A204.1 (cell line): ENCODE data around the gene POTEF.
"Not testable (repeated sequence)": the region's sequence is repeated elsewhere in the genome, so short reads cannot be mapped to it uniquely, and the experiment has no call there.

Experiments
- FAIRE-seq: peaks from 2 replicates; lab custom pipeline; 2012; peaks lifted over from hg19 to GRCh38; lab: Jason Lieb, UNC

POTEF gene

DNA sequence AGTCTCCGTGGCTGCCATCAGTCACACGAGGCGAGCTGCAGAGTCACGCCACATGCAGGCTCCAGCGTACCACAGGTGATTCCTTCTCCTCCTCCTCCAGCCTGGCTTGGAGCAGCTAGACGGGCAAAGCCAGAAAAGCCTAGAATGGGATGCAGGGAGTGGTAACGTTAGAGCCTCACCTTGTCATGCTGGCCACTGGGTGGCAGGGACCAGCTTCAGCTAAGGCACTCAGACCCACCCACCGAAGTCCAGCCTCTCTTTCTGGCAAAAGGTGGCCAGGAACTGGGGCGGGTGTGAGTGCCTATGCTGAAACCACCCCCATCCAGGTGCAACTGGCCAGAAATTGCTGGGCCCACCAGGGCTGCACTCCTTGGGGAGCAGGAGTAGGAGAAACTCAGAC is 1.3 kb downstream of the POTEF start:
- not testable (repeated sequence) for FAIRE-seq

- not testable (repeated sequence) for FAIRE-seq
Observed at GRCh38 chr2:130120924-130121323, 8.1 kb downstream of the POTEF start.

DNA sequence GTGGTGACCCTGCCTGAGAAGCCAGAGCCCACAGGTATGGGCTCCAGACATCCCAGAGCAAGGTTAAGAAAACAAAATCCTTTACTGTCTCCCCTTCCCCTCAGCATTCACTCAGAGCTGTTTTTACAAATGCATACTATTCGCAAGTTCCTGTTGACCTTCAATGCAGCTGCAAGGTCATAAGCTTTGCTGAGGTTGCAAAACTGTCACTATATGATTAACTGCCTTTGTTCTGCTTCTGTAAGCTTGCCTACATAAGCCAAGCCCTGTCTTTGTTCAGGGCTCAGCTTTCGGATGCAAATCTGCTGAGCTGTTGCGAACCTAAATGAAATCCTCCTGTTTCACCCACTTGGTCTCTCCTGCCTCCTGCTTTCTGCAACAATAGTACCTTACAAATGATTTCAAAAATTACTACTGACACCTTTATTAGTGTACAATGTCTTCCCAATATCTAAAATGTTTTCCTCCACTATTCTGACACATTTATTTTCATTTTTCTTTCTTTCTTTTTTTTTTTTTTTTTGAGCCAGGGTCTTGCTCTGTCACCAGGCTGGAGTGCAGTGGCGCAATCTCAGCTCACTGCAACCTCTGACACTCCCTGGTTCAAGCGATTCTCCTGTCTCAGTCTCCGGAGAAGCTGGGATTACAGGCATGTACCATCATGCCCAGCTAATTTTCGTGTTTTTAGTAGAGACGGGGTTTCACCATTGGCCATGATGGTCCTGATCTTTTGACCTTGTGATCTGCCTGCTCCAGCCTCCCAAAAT is 26.2 kb downstream of the POTEF start:
- FAIRE-seq: not testable (repeated sequence)

DNA sequence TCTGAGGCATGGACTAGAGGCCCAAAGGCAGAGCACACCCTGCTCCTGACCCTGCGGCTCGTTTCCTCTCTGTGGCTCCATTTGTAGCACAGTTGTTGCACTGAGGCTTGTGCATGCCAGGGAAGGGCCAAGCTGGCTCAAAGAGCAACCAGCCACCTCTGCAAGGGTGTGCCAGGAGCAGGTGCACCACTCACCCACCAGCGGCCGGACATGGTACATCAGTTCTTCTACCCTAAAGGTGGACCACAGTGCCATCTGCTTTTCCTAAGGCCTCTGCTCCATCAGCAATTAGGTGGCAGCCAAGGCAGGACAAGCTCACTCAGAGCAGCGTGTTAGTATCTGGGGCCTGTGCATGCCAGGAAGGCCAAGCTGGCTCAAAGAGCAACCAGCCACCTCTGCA is 66.4 kb downstream of the POTEF start:
- not testable (repeated sequence) for FAIRE-seq

GRCh38 chr2:130059982-130060381 is 69.0 kb downstream of the POTEF start:
- not testable (repeated sequence) for FAIRE-seq

- not testable (repeated sequence) for FAIRE-seq
Observed at GRCh38 chr2:130056336-130056735, 72.7 kb downstream of the POTEF start.

- not testable (repeated sequence) for FAIRE-seq
Observed at GRCh38 chr2:130053217-130053911, 75.7 kb downstream of the POTEF start.

GRCh38 chr2:130052376-130052775 is 76.6 kb downstream of the POTEF start:
- FAIRE-seq: not testable (repeated sequence)

DNA sequence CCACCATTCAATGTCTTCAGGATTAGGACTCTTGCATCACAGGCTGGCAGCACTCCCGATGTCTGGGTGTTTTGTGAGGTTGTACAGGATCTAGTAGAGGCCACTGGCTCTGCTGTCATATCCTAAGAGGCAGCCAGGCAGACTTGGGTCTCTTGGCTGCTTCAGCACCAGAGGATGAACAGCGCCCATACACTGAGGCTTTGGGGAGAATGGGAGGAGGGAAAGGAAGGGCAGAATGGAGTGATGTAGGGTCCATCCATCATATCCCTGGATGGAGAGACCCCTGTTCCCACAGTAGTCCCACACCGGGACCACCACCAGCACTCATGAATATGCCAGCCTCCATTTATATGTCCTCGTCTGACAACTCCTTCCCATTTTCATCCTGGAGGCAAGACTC is 80.6 kb downstream of the POTEF start:
- FAIRE-seq: not testable (repeated sequence)

DNA sequence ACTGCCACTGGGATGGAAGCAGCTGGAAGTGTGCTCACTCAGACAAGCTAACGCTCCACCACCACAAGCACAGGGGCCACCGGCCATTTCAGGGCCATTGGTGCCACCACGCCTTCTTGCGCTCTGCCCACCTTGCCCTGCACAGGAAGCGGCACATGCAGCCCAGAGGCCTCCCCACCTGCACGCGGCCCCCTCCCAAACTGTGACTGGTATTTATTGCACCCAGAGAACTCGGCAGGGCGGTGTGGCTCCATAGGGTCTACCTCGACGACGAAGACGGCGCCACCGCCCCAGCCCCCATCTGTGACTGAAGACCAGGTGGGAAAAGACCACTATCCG is 90.8 kb downstream of the POTEF start:
- FAIRE-seq: not testable (repeated sequence)

DNA sequence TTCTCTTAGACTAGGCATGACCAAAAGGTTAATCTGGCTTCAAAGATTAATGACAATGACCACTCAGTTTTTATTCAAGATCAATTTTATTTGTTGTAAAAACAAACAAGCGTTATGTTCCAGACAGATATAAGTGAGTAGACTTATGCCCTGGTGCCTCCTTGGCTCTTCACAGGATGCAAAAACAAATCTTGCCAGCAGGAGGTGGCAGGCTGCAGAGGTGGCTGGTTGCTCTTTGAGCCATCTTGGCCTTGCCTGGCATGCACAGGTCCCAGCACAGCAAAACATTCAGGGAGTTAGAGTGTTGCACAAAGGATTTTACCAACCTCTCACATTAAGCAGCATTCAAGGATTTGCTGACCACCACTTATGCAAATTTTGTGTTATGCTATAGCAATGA is 103.1 kb downstream of the POTEF start:
- FAIRE-seq: not testable (repeated sequence)
